HG02759 (cell line): ENCODE results near the gene CEBPZOS.
"Not testable (repeated sequence)": the region's sequence is repeated elsewhere in the genome, so short reads cannot be mapped to it uniquely, and the experiment has no call there.

ENCODE experiments used
- ATAC-seq: cut with Tn5 transposase; IDR thresholded peaks from one replicate; pipeline ENCODE4 v1.9.1; 2021; ENCODE audit warnings: mild to moderate bottlenecking, moderate library complexity; ENCODE audit not compliant: unreplicated experiment

Gene CEBPZOS

DNA sequence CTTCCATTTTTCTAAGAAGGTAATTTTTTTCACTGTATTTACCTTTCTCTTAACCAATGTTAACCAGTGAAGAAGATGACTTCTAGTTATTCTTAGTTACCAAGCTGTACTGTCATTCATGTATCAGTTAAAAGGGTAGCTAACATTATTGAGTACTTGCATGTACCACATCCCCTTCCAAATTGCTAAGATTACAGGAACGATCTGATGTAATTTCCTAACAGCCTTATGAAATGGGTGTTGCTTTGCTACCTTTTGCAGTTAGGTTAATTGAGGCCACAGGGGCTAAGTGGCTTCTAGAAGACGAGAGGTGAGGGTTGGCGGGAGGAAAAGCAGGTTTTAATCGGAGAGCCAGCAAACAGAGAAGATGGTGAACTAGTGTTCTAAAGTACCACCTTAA, 6.0 kb upstream of the CEBPZOS start:
- no peak for ATAC-seq

DNA sequence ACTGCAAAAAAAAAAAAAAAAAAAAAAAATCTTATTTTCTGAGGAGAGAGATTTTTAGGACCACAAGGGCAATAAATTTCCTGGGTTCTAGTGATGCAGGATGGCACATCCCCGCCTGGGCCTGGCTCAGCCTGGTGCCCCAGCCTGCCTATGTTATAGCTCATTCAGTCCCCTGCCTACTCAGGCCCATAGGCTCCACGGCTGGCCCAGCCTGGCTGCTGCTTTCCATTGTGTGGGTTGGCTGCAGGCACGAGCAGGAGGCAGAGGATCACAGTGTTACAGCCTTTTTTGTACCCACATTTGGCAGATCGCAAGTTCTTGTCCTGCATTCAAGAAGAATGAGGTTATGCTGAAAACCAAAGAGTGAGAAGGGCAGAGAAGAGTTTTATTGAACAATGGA, 5.0 kb upstream of the CEBPZOS start:
- no peak for ATAC-seq

DNA sequence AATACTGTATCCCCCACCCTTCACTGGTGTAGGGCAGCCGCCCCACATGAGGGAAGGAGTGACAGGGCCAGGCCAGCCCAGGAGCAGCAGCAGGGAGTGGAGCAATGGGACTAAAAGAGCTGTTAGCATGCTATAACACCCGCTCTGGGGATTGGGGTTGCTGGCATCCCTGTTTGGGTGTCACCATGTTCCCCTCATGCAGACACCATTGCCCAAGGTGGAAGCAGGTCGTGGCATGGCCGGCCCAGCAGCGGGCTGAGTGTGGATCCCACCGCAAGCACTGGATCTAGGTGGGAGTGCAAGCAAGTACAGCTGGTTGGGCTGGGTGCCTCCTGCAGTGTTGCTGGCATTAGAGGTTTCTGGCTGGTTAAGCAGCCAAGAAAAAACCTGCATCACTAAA, 4.5 kb upstream of the CEBPZOS start:
- ATAC-seq: no peak

DNA sequence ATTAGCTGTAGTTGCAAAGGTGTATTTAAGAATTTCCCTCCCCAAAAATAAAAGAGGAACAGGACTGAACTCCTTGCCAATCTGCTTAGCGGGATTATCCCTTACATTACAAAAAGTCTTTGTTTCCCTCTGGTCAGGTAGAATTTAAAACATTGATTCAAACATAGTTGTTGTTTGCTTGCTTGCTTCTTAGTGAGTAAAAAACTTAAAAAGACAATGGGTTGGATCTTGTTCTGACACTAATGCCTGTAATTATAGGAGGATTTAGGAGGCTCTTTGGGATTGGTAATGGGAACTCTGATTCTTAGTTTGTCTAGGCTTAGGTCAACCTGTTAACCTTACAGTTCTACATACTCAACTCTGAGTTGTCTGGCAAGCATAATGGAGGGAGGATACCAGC, 3.7 kb upstream of the CEBPZOS start:
- no peak for ATAC-seq

DNA sequence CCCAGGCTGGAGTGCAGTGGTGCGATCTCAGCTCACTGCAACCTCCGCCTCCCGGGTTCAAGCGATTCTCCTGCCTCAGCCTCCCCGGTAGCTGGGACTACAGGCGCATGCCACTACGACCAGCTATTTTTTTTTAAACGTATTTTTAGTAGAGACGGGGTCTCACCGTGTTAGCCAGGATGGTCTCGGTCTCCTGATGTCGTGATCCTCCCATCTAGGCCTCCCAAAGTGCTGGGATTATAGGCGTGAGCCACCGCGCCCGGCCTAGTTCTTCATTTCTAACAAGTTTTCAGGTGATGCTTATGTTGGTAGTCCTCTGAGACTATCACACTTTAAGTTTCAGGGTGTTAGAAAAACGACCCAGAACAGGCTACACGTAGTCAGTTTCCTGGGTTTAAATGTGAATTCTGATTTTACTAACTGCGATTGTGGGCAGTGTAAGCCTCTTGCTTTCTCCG, 405 bp upstream of the CEBPZOS start:
- not testable (repeated sequence) for ATAC-seq

DNA sequence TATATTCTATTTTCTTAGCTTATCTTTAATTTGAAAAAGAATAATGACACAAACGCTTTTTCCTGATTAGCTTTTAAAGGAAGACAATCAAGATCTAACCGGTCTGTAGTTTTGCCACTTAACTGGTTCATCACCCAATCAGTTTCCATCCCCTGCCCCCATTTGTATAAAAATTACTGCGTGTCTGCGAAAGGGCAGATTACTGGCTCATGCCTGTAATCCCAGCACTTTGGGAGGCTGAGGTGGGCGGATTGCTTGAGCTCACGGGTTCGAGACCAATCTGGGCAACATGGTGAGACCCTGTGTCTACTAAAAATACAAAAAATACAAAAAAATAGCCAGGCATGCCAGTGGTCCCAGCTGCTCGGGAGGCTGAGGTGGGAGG, 2.4 kb downstream of the CEBPZOS start:
- ATAC-seq: no peak

DNA sequence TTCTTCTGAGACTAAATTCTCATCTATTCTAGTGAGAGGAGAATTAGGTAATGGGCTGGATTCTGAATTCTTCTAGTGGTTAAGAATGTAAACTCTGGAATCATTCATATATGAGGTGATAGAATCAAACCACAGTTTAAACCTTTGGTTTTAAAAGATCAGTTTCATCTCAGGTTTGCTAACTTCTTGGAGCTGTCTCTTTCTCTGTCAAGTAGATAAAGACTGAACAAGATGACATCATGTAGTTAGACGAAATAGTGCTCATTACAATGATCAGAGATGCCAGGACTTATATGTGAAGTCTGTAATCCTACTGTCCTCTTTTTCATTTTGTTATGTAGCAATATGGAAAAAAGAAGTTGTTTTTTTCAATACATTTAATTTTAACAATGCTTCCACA, 4.9 kb downstream of the CEBPZOS start:
- no peak for ATAC-seq

DNA sequence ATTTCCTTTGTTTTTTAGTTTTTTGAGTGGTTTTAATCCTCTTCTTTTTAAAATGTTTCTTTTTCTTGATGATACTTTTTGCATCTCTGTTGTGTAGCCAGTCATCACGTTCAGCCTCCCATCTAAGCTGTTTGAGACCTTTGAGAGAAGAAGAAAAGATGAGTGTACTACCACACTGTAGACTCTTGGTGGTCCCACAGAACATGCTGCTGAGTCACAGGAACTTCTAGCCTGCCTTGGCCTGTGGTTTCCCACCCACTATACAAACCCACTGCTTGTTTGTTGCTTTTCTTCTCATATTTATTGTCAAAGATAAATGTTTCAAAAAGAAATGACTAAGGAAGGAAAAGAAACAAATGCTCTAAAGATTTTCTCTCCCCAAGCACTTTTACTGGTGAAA, 5.5 kb downstream of the CEBPZOS start:
- no peak for ATAC-seq

DNA sequence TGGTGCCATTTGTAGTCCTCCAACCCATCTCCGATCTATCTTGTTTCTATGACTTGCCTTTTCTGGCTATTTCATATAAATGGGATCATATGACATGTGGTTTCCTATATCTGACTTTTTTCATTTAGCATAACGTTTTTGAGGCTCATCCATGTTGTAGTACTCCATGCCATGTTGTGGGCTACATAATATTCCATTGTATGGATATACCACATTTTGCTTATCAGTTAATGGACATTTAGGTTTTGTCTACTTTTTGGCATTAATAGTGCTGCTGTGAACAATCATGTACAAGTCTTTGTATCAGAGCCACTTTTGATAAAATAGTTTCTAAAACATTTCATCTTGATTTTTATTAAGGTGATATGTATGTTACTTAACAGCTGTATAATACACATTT, 7.4 kb downstream of the CEBPZOS start:
- no peak for ATAC-seq

DNA sequence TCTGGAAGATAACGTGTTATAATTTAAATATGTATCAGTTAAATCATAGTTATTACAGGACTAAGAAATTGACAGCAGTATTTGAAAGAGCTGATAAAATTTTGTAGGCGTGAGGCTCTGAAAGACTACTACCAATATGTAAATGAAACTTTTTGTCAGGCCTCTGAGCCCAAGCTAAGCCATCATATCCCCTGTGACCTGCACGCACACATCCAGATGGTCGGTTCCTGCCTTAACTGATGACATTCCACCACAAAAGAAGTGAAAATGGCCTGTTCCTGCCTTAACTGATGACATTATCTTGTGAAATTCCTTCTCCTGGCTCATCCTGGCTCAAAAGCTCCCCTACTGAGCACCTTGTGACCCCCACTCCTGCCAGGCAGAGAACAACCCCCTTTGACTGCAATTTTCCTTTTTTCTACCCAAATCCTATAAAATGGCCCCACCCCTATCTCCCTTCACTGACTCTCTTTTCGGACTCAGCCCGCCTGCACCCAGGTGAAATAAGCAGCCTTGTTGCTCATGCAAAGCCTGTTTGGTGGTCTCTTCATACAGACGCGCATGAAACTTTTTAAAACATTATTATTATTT, 8.9 kb downstream of the CEBPZOS start:
- not testable (repeated sequence) for ATAC-seq

DNA sequence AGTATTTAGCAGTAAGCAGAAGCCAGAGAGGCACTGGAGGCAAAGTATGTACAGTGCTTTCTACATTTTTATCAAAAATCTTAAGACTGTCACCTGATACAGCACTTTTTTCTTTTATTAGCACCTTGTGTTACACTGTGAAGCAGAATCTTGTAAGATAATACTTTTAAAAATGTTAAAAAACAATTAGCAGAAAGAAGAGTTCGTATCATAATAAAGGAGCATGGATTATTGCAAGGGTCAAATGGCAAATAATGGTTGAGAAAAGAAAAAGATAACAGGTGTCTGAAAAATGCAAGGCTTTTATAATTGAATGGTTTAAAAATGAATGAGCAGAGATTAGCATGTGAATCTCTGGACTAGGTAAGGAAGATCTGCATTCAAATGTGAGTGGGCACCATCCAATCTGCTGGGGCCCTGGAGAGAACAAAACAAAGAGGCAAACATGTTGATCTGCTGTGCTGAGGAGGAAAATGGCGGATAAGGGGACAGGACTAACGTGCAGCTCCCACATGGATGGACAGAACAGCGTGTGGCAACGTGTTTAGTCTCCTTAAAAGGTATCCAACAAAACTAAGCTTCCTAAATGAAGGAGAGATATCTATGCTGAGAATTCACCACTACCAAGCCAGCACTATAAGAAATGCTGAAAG, 9.5 kb downstream of the CEBPZOS start:
- no peak for ATAC-seq

DNA sequence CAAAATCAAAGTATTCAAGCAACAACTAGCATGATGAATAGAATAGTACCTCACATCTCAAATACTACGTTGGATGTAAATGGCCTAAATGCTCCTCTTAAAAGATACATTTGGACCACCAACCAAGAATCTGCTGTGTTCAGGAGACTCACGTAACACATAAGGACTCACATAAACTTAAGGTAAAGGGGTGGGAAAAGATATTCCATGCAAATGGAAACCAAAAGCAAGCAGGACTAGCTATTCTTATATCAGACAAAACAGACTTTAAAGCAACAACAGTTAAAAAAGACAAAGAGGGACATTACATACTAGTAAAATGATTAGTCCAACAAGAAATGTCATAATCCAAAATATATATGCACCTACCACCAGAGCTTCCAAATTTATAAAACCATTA, 10.5 kb downstream of the CEBPZOS start:
- ATAC-seq: not testable (repeated sequence)

DNA sequence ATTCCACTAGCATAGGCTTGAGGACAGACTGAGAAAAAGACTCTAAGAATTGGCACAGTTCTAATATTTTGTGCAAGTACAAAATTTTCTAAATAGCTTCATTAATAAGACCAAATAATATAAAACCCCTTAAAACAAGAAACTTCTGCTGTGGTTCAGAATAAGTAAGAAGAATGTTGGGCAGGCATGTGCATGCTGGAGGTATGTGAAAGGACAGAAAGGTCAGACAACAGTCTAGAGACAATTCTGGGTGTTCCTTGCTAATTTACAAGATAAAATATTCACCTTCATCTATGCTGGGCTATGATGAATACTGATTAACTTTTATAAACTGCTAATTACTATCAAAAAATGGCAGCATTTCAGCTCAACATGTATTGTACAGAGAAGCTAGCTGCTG, 14.9 kb downstream of the CEBPZOS start:
- ATAC-seq: no peak

DNA sequence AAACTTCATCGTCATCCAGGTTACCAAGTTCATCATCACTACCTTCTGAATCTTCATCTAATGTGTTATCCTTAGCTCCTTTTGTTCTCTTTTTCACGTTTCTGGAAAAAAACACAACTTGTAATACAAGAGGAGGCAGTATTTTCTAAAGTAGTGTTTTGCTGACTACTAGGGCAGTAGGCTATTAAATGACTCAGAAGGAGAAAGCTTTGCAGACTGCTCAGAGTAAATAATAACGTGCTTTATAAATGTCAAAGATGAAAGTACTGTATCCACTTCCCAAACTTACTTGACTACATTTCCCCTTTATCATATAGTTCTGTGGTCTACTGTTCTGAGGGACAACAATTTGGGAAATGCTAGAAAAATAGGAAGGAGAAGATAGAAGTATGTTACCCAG, 15.6 kb downstream of the CEBPZOS start:
- no peak for ATAC-seq

DNA sequence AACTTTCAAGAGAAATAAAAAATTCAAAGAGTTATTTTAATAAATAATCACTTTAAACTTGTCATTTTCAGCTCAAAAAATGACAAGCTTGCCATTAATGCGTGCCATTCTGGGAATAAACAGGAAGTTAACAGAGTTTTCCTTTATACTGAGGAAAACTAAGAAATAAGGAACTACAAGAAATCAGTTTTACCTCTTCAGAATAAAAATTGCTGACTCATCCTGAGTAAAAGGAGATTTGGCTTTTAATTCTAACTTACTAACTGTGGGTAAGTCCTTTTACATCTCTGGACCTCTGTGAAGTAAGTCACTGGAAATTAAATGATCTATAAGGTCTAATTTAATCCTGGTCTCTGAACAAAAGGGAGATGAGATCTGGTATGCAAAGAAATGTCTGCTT, 19.0 kb downstream of the CEBPZOS start:
- no peak for ATAC-seq

DNA sequence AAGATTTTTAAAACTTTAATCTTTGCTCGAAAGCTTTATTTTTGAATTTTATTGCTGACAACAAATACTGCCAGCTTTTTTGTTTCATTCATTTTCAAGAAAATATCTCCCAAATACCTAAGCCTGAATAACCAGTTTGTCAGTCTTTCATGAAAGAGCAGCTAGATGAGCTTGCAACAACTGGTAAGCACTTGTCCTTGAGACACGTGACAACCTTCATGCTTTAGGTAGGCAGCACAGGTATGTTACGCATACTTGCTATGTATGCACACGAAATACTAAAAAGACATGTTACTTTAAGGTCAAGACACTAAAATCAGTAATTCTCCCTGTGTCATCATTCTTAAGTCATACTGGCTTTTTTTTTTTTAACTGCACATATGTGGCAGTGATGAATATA, 22.8 kb downstream of the CEBPZOS start:
- no peak for ATAC-seq

DNA sequence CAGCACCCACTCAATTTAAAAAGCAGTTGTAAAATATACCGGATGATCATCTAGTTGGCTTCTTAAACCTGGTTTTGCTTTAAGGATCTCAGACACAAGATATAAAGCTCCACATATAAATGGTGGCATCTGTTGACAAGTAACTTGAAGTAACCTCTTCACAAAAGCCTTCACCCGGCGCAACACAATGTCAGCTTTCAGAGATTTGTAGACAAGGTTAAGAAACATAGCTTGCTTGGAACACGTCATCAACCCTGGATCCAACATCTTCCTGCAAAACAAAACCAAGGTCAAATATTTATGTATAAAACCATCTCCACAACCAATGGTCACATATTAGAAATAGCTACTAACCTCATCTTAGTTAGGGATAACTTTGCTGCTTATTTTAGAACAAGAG, 26.8 kb downstream of the CEBPZOS start:
- no peak for ATAC-seq

DNA sequence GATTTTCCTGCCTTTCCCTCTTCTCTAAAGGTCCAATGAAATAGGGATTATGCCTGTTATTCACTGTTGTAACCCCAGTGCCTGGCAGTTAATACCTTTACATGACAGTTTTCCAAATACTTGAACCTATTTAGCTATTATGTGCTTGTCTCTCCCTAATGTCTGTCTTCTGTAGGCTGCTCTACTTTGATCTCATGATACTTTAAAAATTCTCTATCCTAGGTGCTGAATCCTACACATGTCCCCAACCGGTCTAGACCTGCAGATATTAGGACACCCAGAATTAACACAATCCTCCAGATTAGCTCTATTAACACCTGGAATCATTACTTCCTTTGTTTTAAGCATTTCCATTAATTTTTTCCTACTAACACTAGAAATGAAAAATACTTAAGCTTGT, 27.8 kb downstream of the CEBPZOS start:
- ATAC-seq: no peak

DNA sequence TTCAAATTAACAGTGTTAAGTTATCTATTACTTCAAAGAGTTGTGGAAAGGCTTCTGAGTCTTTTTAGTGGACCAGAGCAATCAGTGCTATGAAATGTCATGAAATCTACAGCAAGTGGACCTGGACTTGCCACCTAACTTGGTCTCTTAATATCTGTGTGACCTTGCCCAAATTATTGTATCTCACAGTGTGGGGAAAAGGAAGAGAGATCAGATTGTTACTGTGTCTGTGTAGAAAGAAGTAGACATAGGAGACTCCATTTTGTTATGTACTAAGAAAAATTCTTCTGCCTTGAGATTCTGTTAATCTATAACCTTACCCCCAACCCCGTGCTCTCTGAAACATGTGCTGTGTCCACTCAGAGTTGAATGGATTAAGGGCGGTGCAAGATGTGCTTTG, 28.8 kb downstream of the CEBPZOS start:
- not testable (repeated sequence) for ATAC-seq

DNA sequence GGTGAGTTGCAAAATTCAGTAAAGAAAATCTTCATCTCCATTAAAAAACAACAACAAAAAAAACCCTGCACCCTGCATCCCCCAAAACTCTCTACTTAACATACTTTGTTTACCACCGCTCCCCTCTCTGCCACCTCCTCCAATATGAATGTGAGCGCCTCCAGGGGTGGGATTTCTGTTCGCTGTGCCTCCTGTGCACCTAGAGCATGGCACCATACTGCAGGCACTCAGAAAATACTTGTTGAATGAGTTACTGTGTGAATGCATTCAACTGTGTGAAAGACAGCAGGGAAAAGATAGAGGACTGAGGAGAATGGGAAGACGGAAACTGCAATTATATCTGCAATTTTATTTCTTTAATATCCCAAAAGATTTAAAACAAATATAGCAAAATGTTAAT, 30.6 kb downstream of the CEBPZOS start:
- no peak for ATAC-seq

DNA sequence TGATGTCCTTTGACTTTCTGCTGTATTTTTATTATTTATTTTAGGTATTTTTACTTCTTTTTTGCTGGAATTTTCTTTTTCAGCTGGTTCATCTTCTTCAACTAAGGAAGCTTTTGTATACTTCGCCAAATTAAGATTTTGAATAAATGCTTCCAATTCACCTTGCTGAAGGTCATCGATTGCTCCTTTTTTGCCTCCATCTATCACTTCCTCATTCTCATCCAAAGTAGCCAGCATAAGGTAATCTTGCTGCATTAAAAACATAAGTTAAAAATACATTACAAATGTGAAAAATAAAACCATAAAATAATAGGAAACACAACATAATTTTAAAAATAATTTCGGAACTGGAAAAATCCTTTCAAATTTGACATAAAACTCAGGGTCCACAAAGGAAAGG, 32.5 kb downstream of the CEBPZOS start:
- no peak for ATAC-seq

DNA sequence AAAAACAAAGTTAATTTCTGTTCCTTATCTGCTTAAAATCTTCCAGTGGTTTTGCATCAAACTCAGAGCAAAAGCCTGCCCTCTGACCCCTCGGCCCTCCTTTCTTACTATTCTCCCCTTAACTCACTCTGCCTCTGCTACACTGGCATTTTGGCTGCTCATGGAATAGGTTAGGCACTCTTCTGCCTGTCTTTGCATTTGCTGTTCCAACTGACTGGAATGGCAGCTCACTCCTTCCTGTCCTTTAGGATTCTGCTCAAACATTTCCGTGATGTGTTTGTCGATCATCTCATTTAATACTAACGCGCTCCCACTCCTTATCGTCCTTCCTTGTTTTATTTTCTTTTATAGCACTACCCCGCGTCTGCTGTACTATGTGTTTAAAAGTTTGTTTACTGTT, 34.3 kb downstream of the CEBPZOS start:
- ATAC-seq: no peak
